ENCODE results near the gene SCFD2. TPM values are rescaled to one million over a fixed set of nuclear protein-coding genes. Genes with fewer than 3 reads are reported as not detected.
"Not testable (repeated sequence)": the region's sequence is repeated elsewhere in the genome, so short reads cannot be mapped to it uniquely, and the experiment has no call there.

The SCFD2 gene
- total and polyA plus RNA-seq, 7 donors = 3.7 to 16.6 (median 10.7) TPM

DNA sequence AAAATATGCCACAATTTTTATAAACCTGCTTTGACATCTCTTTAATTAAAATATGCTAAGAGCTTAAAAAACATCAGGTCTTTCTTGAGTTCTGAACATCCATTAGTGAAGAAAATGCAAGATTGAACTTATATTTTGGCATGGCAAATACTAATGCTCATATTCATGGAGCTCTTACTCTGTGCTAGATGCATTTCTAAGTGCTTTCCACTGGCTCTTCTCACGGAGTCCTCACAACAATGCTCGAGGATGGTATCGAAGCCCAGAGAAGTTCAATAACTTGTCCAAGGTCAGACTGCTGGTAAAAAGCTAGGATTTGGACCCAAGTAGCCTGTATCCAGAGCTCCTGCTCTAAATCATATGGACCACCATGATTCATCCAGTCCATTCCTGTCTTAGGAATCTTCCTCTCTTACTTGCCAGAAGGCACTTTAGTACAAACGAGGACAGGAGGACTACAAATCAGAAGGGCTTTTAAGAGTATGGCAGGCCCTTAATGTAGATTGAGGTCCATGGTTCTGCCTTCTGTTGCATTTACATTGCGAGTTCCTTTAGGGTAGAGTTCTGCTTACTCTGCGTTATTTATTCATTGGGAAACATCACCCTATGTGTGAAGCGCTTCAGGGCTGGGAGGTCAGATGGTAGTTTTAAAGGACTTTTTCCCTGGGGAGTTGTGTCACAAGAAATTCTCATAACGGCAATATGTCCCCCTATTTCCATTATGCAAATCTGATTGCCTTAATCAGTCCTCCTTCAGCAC lies 304.6 kb downstream of the SCFD2 start:
- no peak for DNase-seq
- Histone ChIP-seq H3K9me3 (no peaks in the 10 kb centered on the region), H3K36me3 (no peaks in the 10 kb centered on the region), H3K4me1 (no peaks in the 10 kb centered on the region), H3K4me3 (no peak overlapping the region), H3K27me3 (no peaks in the 10 kb centered on the region), H3K27ac (no peak overlapping the region)
- WGBS, 2 donors = 95 to 96% methylated on average over 8 of the region's 8 CpGs
- TF ChIP-seq, protein P1, sequence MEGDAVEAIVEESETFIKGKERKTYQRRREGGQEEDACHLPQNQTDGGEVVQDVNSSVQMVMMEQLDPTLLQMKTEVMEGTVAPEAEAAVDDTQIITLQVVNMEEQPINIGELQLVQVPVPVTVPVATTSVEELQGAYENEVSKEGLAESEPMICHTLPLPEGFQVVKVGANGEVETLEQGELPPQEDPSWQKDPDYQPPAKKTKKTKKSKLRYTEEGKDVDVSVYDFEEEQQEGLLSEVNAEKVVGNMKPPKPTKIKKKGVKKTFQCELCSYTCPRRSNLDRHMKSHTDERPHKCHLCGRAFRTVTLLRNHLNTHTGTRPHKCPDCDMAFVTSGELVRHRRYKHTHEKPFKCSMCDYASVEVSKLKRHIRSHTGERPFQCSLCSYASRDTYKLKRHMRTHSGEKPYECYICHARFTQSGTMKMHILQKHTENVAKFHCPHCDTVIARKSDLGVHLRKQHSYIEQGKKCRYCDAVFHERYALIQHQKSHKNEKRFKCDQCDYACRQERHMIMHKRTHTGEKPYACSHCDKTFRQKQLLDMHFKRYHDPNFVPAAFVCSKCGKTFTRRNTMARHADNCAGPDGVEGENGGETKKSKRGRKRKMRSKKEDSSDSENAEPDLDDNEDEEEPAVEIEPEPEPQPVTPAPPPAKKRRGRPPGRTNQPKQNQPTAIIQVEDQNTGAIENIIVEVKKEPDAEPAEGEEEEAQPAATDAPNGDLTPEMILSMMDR (IDR thresholded peaks at IDR 0.05) = no peak
- TF ChIP-seq EP300 (IDR thresholded peaks at IDR 0.05) (no peak), POLR2AphosphoS5 (IDR thresholded peaks at IDR 0.05) (no peak), POLR2A (IDR thresholded peaks at IDR 0.05) (no peak)
- intact Hi-C loops (cut with DNase I) = no loop called here

DNA sequence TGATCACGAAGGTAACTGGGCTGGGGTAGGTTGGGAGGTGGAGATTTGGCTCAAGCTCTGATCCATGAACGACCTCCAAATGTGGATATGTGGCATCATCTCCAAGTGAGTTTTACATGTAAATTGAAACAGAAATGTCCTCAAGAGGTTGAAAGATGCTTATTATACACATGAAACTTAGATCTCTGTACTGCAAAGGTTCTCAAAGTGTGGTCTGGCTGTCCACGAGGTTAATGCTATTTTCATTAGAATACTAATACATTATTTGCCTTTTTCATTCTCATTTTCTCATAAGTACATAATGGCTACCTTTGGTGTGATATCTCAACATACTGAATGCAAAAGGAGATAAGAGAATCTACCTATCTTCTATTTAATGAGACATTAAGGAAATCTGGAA lies 305.6 kb downstream of the SCFD2 start:
- H3K4me3 ChIP-seq = no peak overlapping the region
- no peaks in the 10 kb centered on the region for H3K4me1 ChIP-seq
- TF ChIP-seq POLR2AphosphoS5 (IDR thresholded peaks at IDR 0.05) (no peak), POLR2A (IDR thresholded peaks at IDR 0.05) (no peak), EP300 (IDR thresholded peaks at IDR 0.05) (no peak)
- TF ChIP-seq, protein P1 (IDR thresholded peaks at IDR 0.05) = no peak
- H3K36me3 ChIP-seq = no peaks in the 10 kb centered on the region
- no peak for DNase-seq
- intact Hi-C loops (cut with DNase I) = no loop called here
- H3K27me3 ChIP-seq = no peaks in the 10 kb centered on the region
- 91 to 93% methylated on average over 3 of the region's 3 CpGs for WGBS, 2 donors
- H3K9me3 ChIP-seq = no peaks in the 10 kb centered on the region
- no peak overlapping the region for H3K27ac ChIP-seq

DNA sequence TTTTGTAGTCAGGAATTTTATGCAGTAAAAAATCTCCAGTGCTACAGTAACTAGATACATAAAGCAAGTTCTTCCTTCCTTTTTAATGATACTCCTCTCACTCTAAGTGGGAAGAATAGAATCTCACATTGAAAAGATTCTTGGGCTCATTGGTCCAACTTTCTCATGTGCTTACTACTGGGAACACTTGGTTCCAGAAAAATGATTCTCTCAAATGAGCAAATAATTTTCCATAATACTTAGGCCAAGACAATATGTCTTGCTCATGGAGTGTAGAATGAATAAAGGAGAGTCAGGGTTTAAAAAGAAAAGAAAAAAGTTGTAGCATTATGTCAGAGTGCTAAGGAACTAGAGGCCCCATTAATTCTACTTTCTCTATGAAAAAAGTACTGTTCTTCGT lies 306.0 kb downstream of the SCFD2 start:
- Histone ChIP-seq H3K9me3 (no peaks in the 10 kb centered on the region), H3K4me1 (no peaks in the 10 kb centered on the region), H3K27me3 (no peaks in the 10 kb centered on the region), H3K36me3 (no peaks in the 10 kb centered on the region), H3K27ac (no peak overlapping the region), H3K4me3 (no peak overlapping the region)
- intact Hi-C loops (cut with DNase I) = no loop called here
- TF ChIP-seq POLR2AphosphoS5 (IDR thresholded peaks at IDR 0.05) = no peak
- no peak for TF ChIP-seq POLR2A (IDR thresholded peaks at IDR 0.05)
- TF ChIP-seq, protein P1 (IDR thresholded peaks at IDR 0.05) = no peak
- TF ChIP-seq EP300 (IDR thresholded peaks at IDR 0.05) = no peak
- DNase-seq = no peak
- 97 to 99% methylated on average over 1 of the region's 1 CpG for WGBS, 2 donors

DNA sequence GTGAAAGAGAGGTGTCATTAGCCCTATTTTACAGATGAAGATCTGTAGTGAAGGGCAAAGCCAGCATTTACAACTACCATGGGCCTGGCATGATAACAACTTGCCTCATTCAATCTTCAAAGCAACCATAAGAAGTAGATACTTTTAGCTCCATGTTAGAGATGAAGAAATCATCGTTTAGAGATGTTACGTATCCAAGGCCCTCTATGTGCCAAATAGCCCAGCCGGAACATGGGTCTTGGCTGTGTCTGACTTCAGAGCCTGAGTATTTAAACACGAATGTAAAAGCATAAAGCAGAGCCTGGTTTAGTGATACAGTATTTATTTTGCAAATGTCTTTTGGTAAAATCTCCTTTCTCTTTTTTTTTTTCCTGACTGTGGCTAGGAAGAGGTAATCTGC lies 306.6 kb downstream of the SCFD2 start:
- Histone ChIP-seq H3K36me3 (no peaks in the 10 kb centered on the region), H3K27ac (no peak overlapping the region), H3K27me3 (no peaks in the 10 kb centered on the region), H3K4me3 (no peak overlapping the region), H3K4me1 (no peaks in the 10 kb centered on the region), H3K9me3 (no peaks in the 10 kb centered on the region)
- WGBS, 2 donors = 87 to 90% methylated on average over 4 of the region's 4 CpGs
- intact Hi-C loops (cut with DNase I) = no loop called here
- no peak for TF ChIP-seq EP300 (IDR thresholded peaks at IDR 0.05)
- TF ChIP-seq POLR2AphosphoS5 (IDR thresholded peaks at IDR 0.05) = no peak
- TF ChIP-seq POLR2A (IDR thresholded peaks at IDR 0.05) = no peak
- TF ChIP-seq, protein P1 (IDR thresholded peaks at IDR 0.05) = no peak
- no peak for DNase-seq

DNA sequence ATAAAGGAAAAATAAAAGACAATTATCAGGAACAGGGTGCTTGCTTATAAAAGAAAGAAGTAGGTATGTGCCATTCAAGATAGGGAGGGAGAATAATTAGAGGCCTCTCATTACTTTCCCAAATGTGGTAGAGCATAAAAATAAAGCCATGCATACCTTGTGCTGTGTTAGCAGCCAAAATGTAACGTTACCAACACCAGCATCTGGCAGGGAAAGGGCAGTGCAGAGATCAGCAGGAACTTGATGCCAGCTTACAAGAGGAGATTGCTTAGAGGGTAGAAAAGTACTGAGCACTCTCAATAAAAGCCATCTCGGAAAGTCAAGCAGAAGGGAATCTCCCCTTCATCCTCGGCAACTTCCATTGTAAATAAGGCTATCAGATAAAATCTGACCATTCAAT lies 308.2 kb downstream of the SCFD2 start:
- TF ChIP-seq, protein P1 (IDR thresholded peaks at IDR 0.05) = no peak
- TF ChIP-seq POLR2AphosphoS5 (IDR thresholded peaks at IDR 0.05) = no peak
- TF ChIP-seq EP300 (IDR thresholded peaks at IDR 0.05) = no peak
- no peaks in the 10 kb centered on the region for H3K27me3 ChIP-seq
- H3K27ac ChIP-seq = no peak overlapping the region
- no peaks in the 10 kb centered on the region for H3K36me3 ChIP-seq
- intact Hi-C loops (cut with DNase I) = no loop called here
- H3K9me3 ChIP-seq = no peaks in the 10 kb centered on the region
- H3K4me1 ChIP-seq = no peaks in the 10 kb centered on the region
- DNase-seq = no peak
- H3K4me3 ChIP-seq = no peak overlapping the region
- 92 to 95% methylated on average over 3 of the region's 3 CpGs for WGBS, 2 donors

DNA sequence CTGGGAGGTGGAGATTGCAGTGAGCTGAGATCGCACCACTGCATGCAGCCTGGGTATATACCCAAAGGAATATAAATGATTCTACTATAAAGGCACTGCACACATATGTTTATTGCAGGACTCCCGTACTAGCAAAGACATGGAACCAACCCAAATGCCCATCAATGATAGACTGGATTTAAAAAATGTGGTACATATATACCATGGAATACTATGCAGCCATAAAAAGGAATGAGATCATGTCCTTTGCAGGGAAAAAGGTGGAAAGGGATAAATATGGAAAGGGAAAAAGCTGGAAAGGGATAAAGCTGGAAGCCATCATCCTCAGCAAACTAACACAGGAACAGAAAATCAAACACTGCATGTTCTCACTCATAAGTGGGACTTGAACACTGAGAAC lies 308.8 kb downstream of the SCFD2 start:
- H3K27me3 ChIP-seq; H3K27ac ChIP-seq; H3K4me1 ChIP-seq; H3K9me3 ChIP-seq; intact Hi-C loops (cut with DNase I); DNase-seq; H3K4me3 ChIP-seq; H3K36me3 ChIP-seq: not testable (repeated sequence)
- 98% methylated on average over 2 of the region's 2 CpGs for WGBS, 2 donors

Measured in sigmoid colon (tissue), 7 donors.